ENCODE results near the gene CHI3L1.

The CHI3L1 gene

GRCh38 chr1:203210988-203211387 is 24.5 kb upstream of the CHI3L1 start:
- Histone ChIP-seq H3K27ac (ENCODE audit: low read length) (no peak overlapping the region), H3K27me3 (ENCODE audit: low read depth, low read length) (peaks cover 33% of the 10 kb centered on the region), H3K9ac (ENCODE audit: low read length) (no peak overlapping the region), H3K9me3 (ENCODE audit: insufficient read depth, low read length) (no peaks in the 10 kb centered on the region), H3K4me3 (ENCODE audit: low read length) (no peak overlapping the region), H3K4me2 (ENCODE audit: low read length) (no peak overlapping the region), H4K20me1 (ENCODE audit: insufficient read depth, low read length) (no peaks in the 10 kb centered on the region), H3K79me2 (ENCODE audit: low read length) (no peaks in the 10 kb centered on the region), H2AFZ (ENCODE audit: low read depth, low read length) (no peak overlapping the region), H3K36me3 (replicated peaks; ENCODE audit: low read depth, low read length) (no peaks in the 10 kb centered on the region), H3K4me1 (ENCODE audit: low read length) (no peaks in the 10 kb centered on the region)
- TF ChIP-seq EZH2phosphoT487 (IDR thresholded peaks at IDR 0.05; ENCODE audit: low read depth) = no peak

GRCh38 chr1:203210350-203210749 is 23.8 kb upstream of the CHI3L1 start:
- H3K36me3 ChIP-seq (replicated peaks; ENCODE audit: low read depth, low read length) = no peaks in the 10 kb centered on the region
- no peaks in the 10 kb centered on the region for H3K9me3 ChIP-seq (ENCODE audit: insufficient read depth, low read length)
- peaks cover 33% of the 10 kb centered on the region for H3K27me3 ChIP-seq (ENCODE audit: low read depth, low read length)
- H3K4me1 ChIP-seq (ENCODE audit: low read length) = no peaks in the 10 kb centered on the region
- no peak overlapping the region for H3K9ac ChIP-seq (ENCODE audit: low read length)
- H2AFZ ChIP-seq (ENCODE audit: low read depth, low read length) = no peak overlapping the region
- TF ChIP-seq CTCF (IDR thresholded peaks at IDR 0.05; ENCODE audit: low read depth, low read length) = no peak
- no peak for TF ChIP-seq EZH2phosphoT487 (IDR thresholded peaks at IDR 0.05; ENCODE audit: low read depth)
- no peak overlapping the region for H3K4me2 ChIP-seq (ENCODE audit: low read length)
- H3K79me2 ChIP-seq (ENCODE audit: low read length) = no peaks in the 10 kb centered on the region
- H3K4me3 ChIP-seq (ENCODE audit: low read length) = no peak overlapping the region
- H3K27ac ChIP-seq (ENCODE audit: low read length) = no peak overlapping the region
- no peaks in the 10 kb centered on the region for H4K20me1 ChIP-seq (ENCODE audit: insufficient read depth, low read length)

- Histone ChIP-seq H3K4me2 (ENCODE audit: low read length) (no peak overlapping the region), H3K4me3 (ENCODE audit: low read length) (no peak overlapping the region), H3K27me3 (ENCODE audit: low read depth, low read length) (peaks cover 44% of the 10 kb centered on the region), H3K27ac (ENCODE audit: low read length) (no peak overlapping the region), H3K4me1 (ENCODE audit: low read length) (no peaks in the 10 kb centered on the region), H2AFZ (ENCODE audit: low read depth, low read length) (no peak overlapping the region), H3K9ac (ENCODE audit: low read length) (no peak overlapping the region), H4K20me1 (ENCODE audit: insufficient read depth, low read length) (no peaks in the 10 kb centered on the region), H3K9me3 (ENCODE audit: insufficient read depth, low read length) (no peaks in the 10 kb centered on the region), H3K79me2 (ENCODE audit: low read length) (no peaks in the 10 kb centered on the region), H3K36me3 (replicated peaks; ENCODE audit: low read depth, low read length) (no peaks in the 10 kb centered on the region)
- no peak for TF ChIP-seq CTCF (IDR thresholded peaks at IDR 0.05; ENCODE audit: low read depth, low read length)
- no peak for TF ChIP-seq EZH2phosphoT487 (IDR thresholded peaks at IDR 0.05; ENCODE audit: low read depth)
These were observed 21.7 kb upstream of the CHI3L1 start for GRCh38 chr1:203208181-203208580.

- Histone ChIP-seq H4K20me1 (ENCODE audit: insufficient read depth, low read length) (no peaks in the 10 kb centered on the region), H3K27ac (ENCODE audit: low read length) (no peak overlapping the region), H3K36me3 (replicated peaks; ENCODE audit: low read depth, low read length) (no peaks in the 10 kb centered on the region), H3K4me1 (ENCODE audit: low read length) (no peaks in the 10 kb centered on the region), H3K27me3 (ENCODE audit: low read depth, low read length) (peaks cover 48% of the 10 kb centered on the region), H2AFZ (ENCODE audit: low read depth, low read length) (no peak overlapping the region), H3K4me3 (ENCODE audit: low read length) (no peak overlapping the region), H3K9me3 (ENCODE audit: insufficient read depth, low read length) (no peaks in the 10 kb centered on the region), H3K9ac (ENCODE audit: low read length) (no peak overlapping the region), H3K4me2 (ENCODE audit: low read length) (no peak overlapping the region), H3K79me2 (ENCODE audit: low read length) (no peaks in the 10 kb centered on the region)
- TF ChIP-seq CTCF (IDR thresholded peaks at IDR 0.05; ENCODE audit: low read depth, low read length) (no peak), EZH2phosphoT487 (IDR thresholded peaks at IDR 0.05; ENCODE audit: low read depth) (no peak)
These were observed 21.2 kb upstream of the CHI3L1 start for GRCh38 chr1:203207751-203208150.

Data from OCI-LY3 (cell line).